GM06990 (cell line): ENCODE data around the gene GMPR2.

ENCODE experiments used
- DNase-seq: peaks from one replicate; pipeline ENCODE4 v3.0.0-alpha.2; 2011; ENCODE audit not compliant: insufficient read length; ENCODE audit errors: extremely low read depth
- H3K27me3 ChIP-seq: replicated peaks from 2 replicates; pipeline ENCODE4 v1.6.0; 2011; ENCODE audit warnings: low read length; ENCODE audit not compliant: control insufficient read depth, insufficient read depth
- H3K36me3 ChIP-seq: 2 replicates; pipeline ENCODE4 v1.5.1; 2011; ENCODE audit warnings: low read length; ENCODE audit not compliant: control insufficient read depth, insufficient read depth
- H3K4me3 ChIP-seq: replicated peaks from 2 replicates; pipeline ENCODE4 v1.5.1; 2011; ENCODE audit warnings: low read depth, mild to moderate bottlenecking, control low read depth, low read length
- TF ChIP-seq, protein P1 (sequence below): IDR thresholded peaks from 2 replicates; pipeline ENCODE4 v1.5.1; 2011; ENCODE audit warnings: low read length, control low read depth, mild to moderate bottlenecking, inconsistent platforms; ENCODE audit not compliant: insufficient read depth, poor library complexity, severe bottlenecking

GMPR2 gene

DNA sequence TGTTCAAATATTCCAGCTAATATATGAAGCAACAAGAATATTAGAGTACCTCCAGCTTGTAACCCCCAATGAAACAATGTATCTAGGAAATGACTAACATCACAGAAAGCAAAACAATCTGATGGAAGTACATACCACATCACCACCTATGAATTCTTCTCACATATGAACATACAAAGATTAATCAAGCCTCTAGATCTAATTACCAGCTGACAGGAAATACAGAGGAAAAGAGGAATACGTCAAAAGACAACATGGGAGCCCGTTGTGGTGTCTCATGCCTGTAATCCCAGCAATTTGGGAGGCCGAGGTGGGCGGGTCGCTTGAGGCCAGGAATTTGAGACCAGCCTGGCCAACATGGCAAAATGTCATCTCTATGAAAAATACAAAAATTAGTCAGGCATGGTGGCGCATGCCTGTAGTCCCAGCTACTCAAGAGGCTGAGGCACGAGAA lies 8.1 kb upstream of the GMPR2 start:
- Histone ChIP-seq H3K36me3 (no peaks in the 10 kb centered on the region; the same call in 1 of the 2 replicates), H3K27me3 (no peaks in the 10 kb centered on the region), H3K4me3 (no peak overlapping the region)
- no peak for DNase-seq
- TF ChIP-seq, protein P1, sequence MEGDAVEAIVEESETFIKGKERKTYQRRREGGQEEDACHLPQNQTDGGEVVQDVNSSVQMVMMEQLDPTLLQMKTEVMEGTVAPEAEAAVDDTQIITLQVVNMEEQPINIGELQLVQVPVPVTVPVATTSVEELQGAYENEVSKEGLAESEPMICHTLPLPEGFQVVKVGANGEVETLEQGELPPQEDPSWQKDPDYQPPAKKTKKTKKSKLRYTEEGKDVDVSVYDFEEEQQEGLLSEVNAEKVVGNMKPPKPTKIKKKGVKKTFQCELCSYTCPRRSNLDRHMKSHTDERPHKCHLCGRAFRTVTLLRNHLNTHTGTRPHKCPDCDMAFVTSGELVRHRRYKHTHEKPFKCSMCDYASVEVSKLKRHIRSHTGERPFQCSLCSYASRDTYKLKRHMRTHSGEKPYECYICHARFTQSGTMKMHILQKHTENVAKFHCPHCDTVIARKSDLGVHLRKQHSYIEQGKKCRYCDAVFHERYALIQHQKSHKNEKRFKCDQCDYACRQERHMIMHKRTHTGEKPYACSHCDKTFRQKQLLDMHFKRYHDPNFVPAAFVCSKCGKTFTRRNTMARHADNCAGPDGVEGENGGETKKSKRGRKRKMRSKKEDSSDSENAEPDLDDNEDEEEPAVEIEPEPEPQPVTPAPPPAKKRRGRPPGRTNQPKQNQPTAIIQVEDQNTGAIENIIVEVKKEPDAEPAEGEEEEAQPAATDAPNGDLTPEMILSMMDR, result no peak

DNA sequence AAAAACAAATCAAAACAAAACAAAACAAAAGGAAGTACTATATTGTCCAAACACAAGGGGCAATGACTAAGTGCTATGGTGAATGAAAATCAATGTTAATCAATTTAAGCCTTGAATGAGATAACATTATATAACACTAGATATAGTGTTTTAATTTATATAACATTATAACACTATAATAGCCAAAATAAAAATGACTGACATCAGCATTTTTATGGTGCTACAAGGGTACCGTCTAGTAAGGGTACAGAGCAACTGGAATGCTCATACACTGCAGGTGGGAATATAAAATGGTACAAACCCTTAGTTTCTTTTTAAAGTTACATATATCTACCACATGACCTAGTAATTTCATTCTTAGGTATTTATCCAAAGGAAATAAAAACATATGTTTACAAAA lies 6.3 kb upstream of the GMPR2 start:
- Histone ChIP-seq H3K27me3 (no peaks in the 10 kb centered on the region), H3K4me3 (no peak overlapping the region), H3K36me3 (no peaks in the 10 kb centered on the region; the same call in 1 of the 2 replicates)
- no peak for DNase-seq
- TF ChIP-seq, protein P1, result no peak

DNA sequence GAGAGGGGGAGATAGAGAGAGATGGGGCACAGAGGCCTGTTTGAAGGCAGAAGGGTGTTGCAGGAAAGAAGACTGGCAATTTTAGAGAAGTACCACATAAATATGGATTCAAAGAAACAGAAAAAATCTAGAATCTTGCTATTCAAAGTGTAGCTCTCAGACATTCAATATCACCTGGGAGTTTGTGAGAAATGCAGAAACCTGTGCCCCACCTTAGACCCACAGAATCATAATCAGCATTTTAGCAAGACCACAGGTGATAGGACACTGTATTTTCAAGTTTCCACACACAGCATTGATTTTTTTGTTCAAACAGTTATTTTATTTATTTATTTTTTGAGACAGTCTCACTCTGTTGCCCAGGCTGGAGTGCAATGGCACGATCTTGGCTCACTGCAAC lies 3.8 kb upstream of the GMPR2 start:
- TF ChIP-seq, protein P1, result no peak
- Histone ChIP-seq H3K36me3 (no peaks in the 10 kb centered on the region; the same call in 1 of the 2 replicates), H3K27me3 (no peaks in the 10 kb centered on the region), H3K4me3 (no peak overlapping the region)
- DNase-seq, result no peak

DNA sequence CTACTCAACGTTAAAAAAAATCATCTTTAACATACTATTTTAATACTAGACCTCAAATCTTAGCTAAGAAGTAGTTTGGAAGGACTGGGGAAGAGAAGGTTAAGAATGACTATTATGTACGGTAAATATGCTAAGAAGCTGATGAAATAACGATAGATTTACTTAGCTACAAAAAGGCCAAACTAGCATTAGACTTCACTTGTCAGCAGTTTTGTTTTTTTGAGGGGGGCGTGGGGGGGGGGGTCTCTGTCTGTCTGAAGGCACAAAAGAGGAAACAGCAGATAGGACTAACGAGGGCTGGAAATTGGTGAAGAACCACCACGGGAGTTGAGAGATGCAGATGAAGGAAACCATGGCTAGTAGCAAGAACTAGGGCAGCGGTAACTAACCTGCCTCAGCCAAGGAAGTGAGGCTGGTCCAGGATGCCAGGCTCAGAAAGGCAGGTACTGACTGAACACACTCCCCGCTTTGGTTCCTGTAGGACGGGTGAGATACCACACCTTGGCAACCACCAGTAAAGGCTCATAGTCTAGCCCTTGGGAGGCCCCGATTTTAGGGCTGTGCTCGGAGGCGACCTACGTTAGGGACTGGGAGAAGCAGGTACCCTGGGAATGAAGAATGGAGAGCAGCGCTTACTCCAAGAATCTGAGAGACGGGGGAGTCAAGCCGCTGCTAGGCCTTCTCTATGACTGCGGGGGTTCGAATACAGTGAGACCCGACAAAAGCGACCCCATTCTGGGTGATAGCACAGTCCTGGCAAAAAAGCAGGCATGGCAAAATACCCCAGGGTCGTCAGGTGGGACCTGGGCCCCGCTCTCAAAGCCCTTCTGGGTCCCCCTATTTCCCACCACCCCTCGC lies 1.2 kb upstream of the GMPR2 start:
- H3K4me3 ChIP-seq, result peak overlapping the region; percentile 84
- peaks cover 10% of the 10 kb centered on the region for H3K36me3 ChIP-seq
- no peak for DNase-seq
- TF ChIP-seq, protein P1, result no peak
- no peaks in the 10 kb centered on the region for H3K27me3 ChIP-seq

DNA sequence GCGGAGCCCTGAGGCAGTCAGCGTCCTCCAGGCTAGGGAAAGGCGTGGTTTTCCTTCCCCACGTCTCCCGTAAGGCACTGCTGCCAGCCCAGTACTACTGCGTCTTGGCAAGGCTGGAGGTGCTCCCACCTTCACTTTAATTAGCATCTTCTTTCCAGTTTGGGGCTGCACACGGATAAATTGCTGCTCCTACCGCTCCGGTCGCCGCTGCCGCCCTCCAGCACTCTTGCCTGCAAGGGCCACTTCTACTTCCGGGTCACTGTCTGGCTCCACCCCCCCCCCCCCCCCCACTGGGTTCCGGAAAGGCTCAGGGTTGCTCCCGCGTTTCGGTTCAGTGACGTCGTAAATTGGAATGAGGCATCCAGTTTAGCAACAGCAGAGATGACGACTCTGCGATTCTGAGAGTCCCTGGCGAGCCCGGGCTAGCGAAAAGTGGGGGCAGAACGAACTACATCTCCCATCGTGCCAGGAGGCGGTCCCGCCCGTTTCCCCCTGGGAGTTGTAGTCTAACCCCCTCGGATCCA lies 546 bp upstream of the GMPR2 start, which contains the start of gene NEDD8:
NEDD8 (minus strand) TSS at position 247 of the 524 bp plus-strand sequence; CDS start at position 147, 100 bp downstream.
- H3K4me3 ChIP-seq, result peak within 1 kb of the TSS; percentile 84

More for the DNA sequence above, 546 bp upstream of the GMPR2 start, which contains the start of gene NEDD8:
- Histone ChIP-seq H3K36me3 (peaks cover 17% of the 10 kb centered on the region), H3K27me3 (no peaks in the 10 kb centered on the region)
- peak; percentile 92 for DNase-seq
- TF ChIP-seq, protein P1, result no peak
